Body of pancreas (tissue), 4 donors: ENCODE data around the gene SMPD2.

Source experiments
- CTCF ChIP-seq, 7 experiments: fragments of 450-650 bp in 4 of 7; fragments of 200-600 bp in 3 of 7; sonication (generic) in 3 of 7; IDR thresholded peaks; one replicate each; pipeline ENCODE4 v1.5.1; 2016 to 2019; ENCODE audit warnings: antibody characterized with exemption in 7 of 7
- POLR2A ChIP-seq, 3 donors: fragments of 450-650 bp; IDR thresholded peaks; one replicate each; pipeline ENCODE4 v1.6.1; 2016; ENCODE audit warnings: antibody characterized with exemption in 3 of 3, mild to moderate bottlenecking in 2 of 3

- TF ChIP-seq POLR2A (IDR thresholded peaks at IDR 0.05) (no peak), CTCF (IDR thresholded peaks at IDR 0.05) (no peak)
Observed at GRCh38 chr6:109474995-109475394, 34.5 kb downstream of the SMPD2 start.
